B cell (primary cell): Measurements from ENCODE around the gene APIP. TPM values are rescaled to one million over a fixed set of nuclear protein-coding genes. Genes with fewer than 3 reads are reported as not detected.
A peak's percentile ranks its signal among the peaks of the same experiment; 100 is the strongest.

Experiments used
- ATAC-seq: fragments of 200-7000 bp; cut with Tn5 transposase; one replicate; pipeline ENCODE4 v1.10.0; 2021; ENCODE audit warnings: low read depth, mild to moderate bottlenecking, moderate number of reproducible peaks, moderate library complexity
- CTCF ChIA-PET: fragments of 350-600 bp; sonication (Branson Sonifier 250); formaldehyde crosslinking; loops from one replicate; lab custom pipeline; 2021; ENCODE audit warnings: antibody characterized with exemption, inconsistent platforms; lab: Charles Lee
- POLR2A ChIA-PET: fragments of 350-600 bp; sonication (Branson Sonifier 250); formaldehyde crosslinking; loops from one replicate; lab custom pipeline; 2021; ENCODE audit warnings: antibody characterized with exemption; lab: Charles Lee
- DNase-seq: peaks from one replicate; pipeline ENCODE4 v3.0.0; 2013
- H2AFZ ChIP-seq: 2 replicates; pipeline ENCODE4 v1.6.1; 2012; ENCODE audit warnings: mild to moderate bottlenecking, low read depth, low read length; ENCODE audit not compliant: insufficient read depth, poor library complexity, severe bottlenecking
- H3K27ac ChIP-seq, 2 donors: 1 replicate in 1 of 2; 2 replicates in 1 of 2; pipeline ENCODE4 v1.5.1; 2012 to 2013; ENCODE audit warnings: low read length in 2 of 2, mild to moderate bottlenecking in 2 of 2, moderate library complexity in 1 of 2
- H3K27me3 ChIP-seq, 4 experiments: fragments of 200-600 bp in 1 of 4; sonication (generic) in 1 of 4; replicated peaks in 1 of 4; 1 replicate in 2 of 4; 2 replicates in 2 of 4; pipeline versions ENCODE4 v1.6.1 to v1.7.0; 2013 to 2016; ENCODE audit warnings: low read length in 3 of 4, mild to moderate bottlenecking in 2 of 4, mixed read lengths in 1 of 4, moderate library complexity in 1 of 4; ENCODE audit not compliant: insufficient read depth in 4 of 4, control insufficient read depth in 3 of 4; ENCODE audit errors: control extremely low read depth in 1 of 4
- H3K36me3 ChIP-seq, 2 experiments: replicated peaks in 1 of 2; 1 replicate in 1 of 2; 2 replicates in 1 of 2; pipeline versions ENCODE4 v1.6.1 to v1.7.1; 2013; ENCODE audit warnings: low read length in 1 of 2; ENCODE audit not compliant: insufficient read depth in 2 of 2, control insufficient read depth in 1 of 2; ENCODE audit errors: control extremely low read depth in 1 of 2, extremely low read depth in 1 of 2
- H3K4me1 ChIP-seq, 2 donors: fragments of 200-600 bp in 1 of 2; sonication (generic) in 1 of 2; 1 replicate in 1 of 2; 2 replicates in 1 of 2; pipeline versions ENCODE4 v1.5.1 to v1.6.1; 2013 to 2017; ENCODE audit warnings: low read length in 2 of 2; ENCODE audit not compliant: control insufficient read depth in 2 of 2, insufficient read depth in 2 of 2
- H3K4me2 ChIP-seq: replicated peaks from 2 replicates; pipeline ENCODE3; 2012; ENCODE audit warnings: mild to moderate bottlenecking, low read depth, low read length; ENCODE audit not compliant: poor library complexity, severe bottlenecking
- H3K4me3 ChIP-seq, 5 experiments: fragments of 200-600 bp in 1 of 5; sonication (generic) in 1 of 5; 1 replicate in 3 of 5; 2 replicates in 2 of 5; pipeline versions ENCODE4 v1.5.1 to v1.7.0; 2011 to 2016; ENCODE audit warnings: low read length in 4 of 5, mild to moderate bottlenecking in 4 of 5, low read depth in 2 of 5, control low read depth in 1 of 5, moderate library complexity in 1 of 5; ENCODE audit not compliant: insufficient read depth in 1 of 5; ENCODE audit errors: control extremely low read depth in 1 of 5, extremely low read depth in 1 of 5
- H3K79me2 ChIP-seq: fragments of 200-600 bp; sonication (generic); one replicate; pipeline ENCODE4 v1.6.0; 2016; ENCODE audit warnings: low read length; ENCODE audit not compliant: control insufficient read depth, insufficient read depth
- H3K9ac ChIP-seq: fragments of 200-600 bp; sonication (generic); 2 replicates; pipeline ENCODE4 v1.6.1; 2017; ENCODE audit warnings: mild to moderate bottlenecking, low read length, moderate library complexity
- H3K9me3 ChIP-seq, 3 donors: one replicate each; pipeline versions ENCODE4 v1.6.1 to v1.7.1; 2013; ENCODE audit warnings: low read length in 2 of 3; ENCODE audit not compliant: control insufficient read depth in 2 of 3, insufficient read depth in 1 of 3; ENCODE audit errors: control extremely low read depth in 1 of 3
- H4K20me1 ChIP-seq: 2 replicates; pipeline ENCODE4 v1.6.0; 2012; ENCODE audit warnings: mild to moderate bottlenecking, low read length; ENCODE audit not compliant: insufficient read depth, control insufficient read depth, poor library complexity, severe bottlenecking
- H3K27ac Mint-ChIP-seq: one replicate; pipeline ENCODE4 v1.8.0; 2021; ENCODE audit warnings: mixed read lengths
- H3K27me3 Mint-ChIP-seq: one replicate; pipeline ENCODE4 v1.8.0; 2021; ENCODE audit warnings: mixed read lengths
- H3K4me1 Mint-ChIP-seq: one replicate; pipeline ENCODE4 v1.8.0; 2021; ENCODE audit warnings: mixed read lengths
- H3K4me3 Mint-ChIP-seq: one replicate; pipeline ENCODE4 v1.8.0; 2021; ENCODE audit warnings: mixed read lengths
- H3K9me3 Mint-ChIP-seq: one replicate; pipeline ENCODE4 v1.8.0; 2022; ENCODE audit warnings: mixed read lengths; ENCODE audit not compliant: insufficient read depth
- EZH2 ChIP-seq: IDR thresholded peaks from 2 replicates; pipeline ENCODE4 v1.6.1; 2012; ENCODE audit warnings: borderline replicate concordance, low read depth, mild to moderate bottlenecking, moderate library complexity, low read length; ENCODE audit not compliant: insufficient read depth, poor library complexity, severe bottlenecking
- WGBS: methylation state at CpG from one replicate; pipeline ENCODE4 v1.1.5; 2013; ENCODE audit warnings: missing lambda C conversion rate; ENCODE audit not compliant: insufficient coverage; 5-methylcytosine and 5-hydroxymethylcytosine counted together
- intact Hi-C: fragments of 100-400 bp; cut with micrococcal nuclease; formaldehyde crosslinking; loops from one replicate; pipeline ENCODE4 v1.10.0; 2022
- polyA plus RNA-seq: library from polyadenylated mRNA; depleted of rRNA; stranded (reverse); fragments of >200 nt; gene quantifications from 2 replicates; pipeline ENCODE4 v1.2.3, GENCODE V29; 2012
- total RNA-seq, 2 donors: library from RNA; stranded (reverse); fragments of 120-200 nt in 1 of 2; gene quantifications; 1 replicate in 1 of 2; 2 replicates in 1 of 2; pipeline versions ENCODE4 v1.2.3 to v1.2.4, GENCODE V29; 2013 to 2022
- TF ChIP-seq, protein P1 (sequence below): fragments of 200-600 bp; IDR thresholded peaks from one replicate; pipeline ENCODE4 v1.8.0; 2022; ENCODE audit warnings: antibody characterized with exemption, mild to moderate bottlenecking

APIP gene
- total and polyA plus RNA-seq, 2 donors (not counting 1 experiment from before 2014, with no cell fraction given), result 6.1 to 19.4 TPM

DNA sequence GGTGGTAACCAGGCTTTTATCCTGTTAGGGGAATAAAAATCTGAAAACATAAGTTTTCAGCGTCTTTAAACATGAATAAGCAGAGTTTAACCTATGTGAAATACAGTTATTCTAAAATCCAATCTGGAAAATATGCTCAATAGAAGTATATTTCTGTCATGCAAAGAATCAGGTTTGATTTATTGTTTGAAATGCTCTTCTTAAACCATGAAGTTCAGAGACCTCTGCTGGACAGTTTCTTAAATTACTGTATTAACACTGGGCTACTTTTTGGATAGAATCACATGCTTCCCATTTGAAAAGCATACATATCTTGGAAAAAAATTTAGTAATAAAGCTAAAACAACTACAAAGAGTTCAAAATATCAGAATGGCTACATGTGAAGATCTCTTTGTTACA lies 25.4 kb downstream of the APIP start:
- no peaks in the 10 kb centered on the region for H4K20me1 ChIP-seq
- no CpG with 5 or more reads among the region's 1 CpG for WGBS
- ChIA-PET CTCF (interaction anchor here (0.9 to 3.3 kb wide), 10 partner anchors 12 to 513 kb away, joined by 3 to 41 read pairs (median 4); partner anchors contain the start of genes APIP and ELF5), POLR2A (no interaction called here)
- Mint-ChIP-seq H3K9me3 (no peaks in the 10 kb centered on the region), H3K27me3 (no peaks in the 10 kb centered on the region), H3K4me3 (no peak overlapping the region), H3K27ac (no peak overlapping the region), H3K4me1 (no peaks in the 10 kb centered on the region)
- H3K9ac ChIP-seq, result no peak overlapping the region
- no peak overlapping the region for H3K27ac ChIP-seq
- no peaks in the 10 kb centered on the region for H3K79me2 ChIP-seq
- H3K4me2 ChIP-seq, result no peak overlapping the region
- no peak overlapping the region for H3K4me3 ChIP-seq
- peaks cover 0 to 2% of the 10 kb centered on the region in 2 experiments for H3K36me3 ChIP-seq
- DNase-seq (peak; percentile 26), ATAC-seq (no peak)
- no peaks in the 10 kb centered on the region for H3K4me1 ChIP-seq
- no peak overlapping the region for H2AFZ ChIP-seq
- no peaks in the 10 kb centered on the region for H3K27me3 ChIP-seq
- TF ChIP-seq, protein P1, sequence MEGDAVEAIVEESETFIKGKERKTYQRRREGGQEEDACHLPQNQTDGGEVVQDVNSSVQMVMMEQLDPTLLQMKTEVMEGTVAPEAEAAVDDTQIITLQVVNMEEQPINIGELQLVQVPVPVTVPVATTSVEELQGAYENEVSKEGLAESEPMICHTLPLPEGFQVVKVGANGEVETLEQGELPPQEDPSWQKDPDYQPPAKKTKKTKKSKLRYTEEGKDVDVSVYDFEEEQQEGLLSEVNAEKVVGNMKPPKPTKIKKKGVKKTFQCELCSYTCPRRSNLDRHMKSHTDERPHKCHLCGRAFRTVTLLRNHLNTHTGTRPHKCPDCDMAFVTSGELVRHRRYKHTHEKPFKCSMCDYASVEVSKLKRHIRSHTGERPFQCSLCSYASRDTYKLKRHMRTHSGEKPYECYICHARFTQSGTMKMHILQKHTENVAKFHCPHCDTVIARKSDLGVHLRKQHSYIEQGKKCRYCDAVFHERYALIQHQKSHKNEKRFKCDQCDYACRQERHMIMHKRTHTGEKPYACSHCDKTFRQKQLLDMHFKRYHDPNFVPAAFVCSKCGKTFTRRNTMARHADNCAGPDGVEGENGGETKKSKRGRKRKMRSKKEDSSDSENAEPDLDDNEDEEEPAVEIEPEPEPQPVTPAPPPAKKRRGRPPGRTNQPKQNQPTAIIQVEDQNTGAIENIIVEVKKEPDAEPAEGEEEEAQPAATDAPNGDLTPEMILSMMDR, result peak; percentile 54
- TF ChIP-seq EZH2, result no peak
- intact Hi-C loops, result loop anchor here (1.0 kb wide), 2 partner anchors 305 to 378 kb away; partner anchors contain the start of gene ELF5
- H3K9me3 ChIP-seq, result no peaks in the 10 kb centered on the region

DNA sequence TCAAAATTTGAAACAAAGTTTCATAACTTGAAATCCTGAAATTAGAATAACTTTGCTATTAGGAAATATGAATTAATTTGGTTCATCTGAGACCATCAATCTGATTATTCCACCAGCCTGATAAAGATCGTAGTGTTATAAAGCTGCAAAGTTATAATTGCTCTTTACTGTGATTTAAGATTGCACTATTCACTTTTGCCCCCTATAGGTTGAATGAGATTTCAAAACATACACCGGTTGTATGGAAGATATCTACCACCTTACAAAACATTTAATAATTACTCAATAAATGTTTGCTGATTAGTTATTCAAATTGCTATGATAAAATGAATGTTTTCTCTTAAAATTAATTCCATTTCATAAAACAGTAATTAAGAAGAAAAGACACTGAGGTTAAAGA lies 26.1 kb downstream of the APIP start:
- Mint-ChIP-seq H3K27me3 (no peaks in the 10 kb centered on the region), H3K27ac (no peak overlapping the region), H3K9me3 (no peaks in the 10 kb centered on the region), H3K4me3 (no peak overlapping the region), H3K4me1 (no peaks in the 10 kb centered on the region)
- no peaks in the 10 kb centered on the region for H3K9me3 ChIP-seq
- no peak overlapping the region for H3K27ac ChIP-seq
- H3K4me2 ChIP-seq, result no peak overlapping the region
- H3K9ac ChIP-seq, result no peak overlapping the region
- ChIA-PET CTCF (interaction anchor here (0.7 to 5.3 kb wide), 6 partner anchors 12 to 378 kb away, joined by 3 to 45 read pairs (median 6); partner anchors contain the start of gene ELF5), POLR2A (no interaction called here)
- ATAC-seq, result no peak
- H3K79me2 ChIP-seq, result no peaks in the 10 kb centered on the region
- no peak for TF ChIP-seq EZH2
- TF ChIP-seq, protein P1, result no peak
- H4K20me1 ChIP-seq, result no peaks in the 10 kb centered on the region
- DNase-seq, result no peak
- no peak overlapping the region for H3K4me3 ChIP-seq
- intact Hi-C loops, result no loop called here
- no peak overlapping the region for H2AFZ ChIP-seq
- H3K27me3 ChIP-seq, result no peaks in the 10 kb centered on the region
- no peaks in the 10 kb centered on the region for H3K4me1 ChIP-seq
- WGBS, result no CpG with 5 or more reads among the region's 2 CpGs
- peaks cover 0 to 2% of the 10 kb centered on the region in 2 experiments for H3K36me3 ChIP-seq
